ENCODE results near the gene C18orf32. TPM values are rescaled to one million over a fixed set of nuclear protein-coding genes. Genes with fewer than 3 reads are reported as not detected.

The C18orf32 gene
- total and polyA plus RNA-seq, 2 donors (not counting 3 experiments of a cell fraction or from before 2014, with no cell fraction given): 20.4 to 27.4 TPM

- peak overlapping the region; percentile 92 for H2AFZ ChIP-seq (ENCODE audit: low read depth, low read length)
- no peaks in the 10 kb centered on the region for H3K9me3 ChIP-seq (replicated peaks; ENCODE audit: control insufficient read depth, insufficient read depth, low read length)
- ChIA-PET CTCF (interaction anchor here (1.0 to 1.2 kb wide), 3 partner anchors 10 to 399 kb away, joined by 3 to 8 read pairs (median 7); no protein-coding TSS in a partner anchor), POLR2A (interaction anchor here (0.6 to 0.8 kb wide), 2 partner anchors 17 to 57 kb away, joined by 3 to 4 read pairs; no protein-coding TSS in a partner anchor)
- H3K27ac ChIP-seq (ENCODE audit: insufficient read depth, low read depth, low read length): peak overlapping the region; percentile 49
- BruUV-seq (replicated peaks): no TSS peak
- no peak for TF ChIP-seq EZH2 (IDR thresholded peaks at IDR 0.05; ENCODE audit: borderline replicate concordance, low read depth, low read length, severe bottlenecking)
- no peak for TF ChIP-seq MAX (IDR thresholded peaks at IDR 0.05; ENCODE audit: insufficient read depth, insufficient read length)
- TF ChIP-seq POLR2A (IDR thresholded peaks at IDR 0.05; ENCODE audit: low read depth, low read length): no peak
- TF ChIP-seq CTCF (IDR thresholded peaks at IDR 0.05; ENCODE audit: extremely low read depth in 1 of 2, insufficient read depth in 1 of 2, low read depth in 1 of 2, low read length in 2 of 2): no peak
- TF ChIP-seq JUN (IDR thresholded peaks at IDR 0.05; ENCODE audit: borderline replicate concordance, insufficient read depth, insufficient read length, low read depth): no peak
- TF ChIP-seq POLR2AphosphoS5 (IDR thresholded peaks at IDR 0.05; ENCODE audit: insufficient read depth, low read depth, low read length): no peak
- TF ChIP-seq GATA2 (IDR thresholded peaks at IDR 0.05; ENCODE audit: insufficient read depth, insufficient read length, low read depth, low read length): no peak
- no peak for TF ChIP-seq FOS (IDR thresholded peaks at IDR 0.05; ENCODE audit: borderline replicate concordance, insufficient read depth, low read length)
- TF ChIP-seq MYC (IDR thresholded peaks at IDR 0.05; ENCODE audit: low read depth, low read length): no peak
- H3K4me2 ChIP-seq (ENCODE audit: insufficient read depth, low read length): peak overlapping the region; percentile 96
- H3K9me1 ChIP-seq (replicated peaks; ENCODE audit: control insufficient read depth, extremely low read depth, insufficient read depth, low read length): no peaks in the 10 kb centered on the region
- intact Hi-C loops (cut with micrococcal nuclease): loop anchor here (1.0 to 10.0 kb wide), 5 partner anchors 17 to 915 kb away; partner anchors contain the start of genes C18orf32 and RPL17
- H3K4me1 ChIP-seq (ENCODE audit: control insufficient read depth, extremely low read depth, insufficient read depth, low read length): peaks cover 18% of the 10 kb centered on the region
- peak overlapping the region; percentile 57 to 99 (median 87) for H3K4me3 ChIP-seq (replicated peaks in 1 of 3; ENCODE audit: insufficient read depth in 1 of 3, low read depth in 1 of 3, low read length in 3 of 3)
- H3K36me3 ChIP-seq (ENCODE audit: control insufficient read depth in 2 of 2, extremely low read depth in 1 of 2, insufficient read depth in 2 of 2, low read length in 2 of 2): no peaks in the 10 kb centered on the region
- H4K20me1 ChIP-seq (replicated peaks; ENCODE audit: control insufficient read depth, extremely low read depth, insufficient read depth, low read length): peaks cover 4% of the 10 kb centered on the region
- H3K9ac ChIP-seq (replicated peaks; ENCODE audit: extremely low read depth, insufficient read depth, low read length): peak overlapping the region; percentile 76
- H3K27me3 ChIP-seq (ENCODE audit: control insufficient read depth in 2 of 2, insufficient read depth in 2 of 2, low read length in 2 of 2): no peaks in the 10 kb centered on the region
- dilution Hi-C loops (cut with MboI; ENCODE audit: extremely low pct_ligation_motif_present, low sequenced_read_pairs): no loop called here
- FAIRE-seq: peak; percentile 4
- peak; percentile 8 for DNase-seq (ENCODE audit: low read depth, low spot score)
- H3K79me2 ChIP-seq (ENCODE audit: control insufficient read depth, insufficient read depth, low read length): peaks cover 41% of the 10 kb centered on the region
These were observed 27.4 kb downstream of the C18orf32 start for GRCh38 chr18:49459404-49460171.

Data from endothelial cell of umbilical vein (primary cell).